RWPE1 (cell line): ENCODE measurements around the gene C11orf24.
A peak's percentile ranks its signal among the peaks of the same experiment; 100 is the strongest.

Experiments used
- CTCF ChIA-PET: fragments of 350-600 bp; sonication (Branson Sonifier 250); formaldehyde crosslinking; extraction: SDS; loops from one replicate; lab custom pipeline; 2021; lab: Yijun Ruan, JAX
- POLR2A ChIA-PET: fragments of 400-600 bp; formaldehyde crosslinking; extraction: SDS; loops from one replicate; lab custom pipeline; 2020; ENCODE audit warnings: antibody characterized with exemption; ENCODE audit not compliant: low non-redundant PET; lab: Yijun Ruan, JAX
- DNase-seq: peaks from one replicate; pipeline ENCODE4 v3.0.0; 2012; ENCODE audit warnings: low spot score
- H3K27ac ChIP-seq: fragments of 450-650 bp; 2 replicates; pipeline ENCODE4 v1.5.1; 2017
- CTCF ChIP-seq: fragments of 450-650 bp; conservative IDR thresholded peaks from 2 replicates; pipeline ENCODE4 v1.5.1; 2017; ENCODE audit warnings: low read depth, mild to moderate bottlenecking

C11orf24 gene

DNA sequence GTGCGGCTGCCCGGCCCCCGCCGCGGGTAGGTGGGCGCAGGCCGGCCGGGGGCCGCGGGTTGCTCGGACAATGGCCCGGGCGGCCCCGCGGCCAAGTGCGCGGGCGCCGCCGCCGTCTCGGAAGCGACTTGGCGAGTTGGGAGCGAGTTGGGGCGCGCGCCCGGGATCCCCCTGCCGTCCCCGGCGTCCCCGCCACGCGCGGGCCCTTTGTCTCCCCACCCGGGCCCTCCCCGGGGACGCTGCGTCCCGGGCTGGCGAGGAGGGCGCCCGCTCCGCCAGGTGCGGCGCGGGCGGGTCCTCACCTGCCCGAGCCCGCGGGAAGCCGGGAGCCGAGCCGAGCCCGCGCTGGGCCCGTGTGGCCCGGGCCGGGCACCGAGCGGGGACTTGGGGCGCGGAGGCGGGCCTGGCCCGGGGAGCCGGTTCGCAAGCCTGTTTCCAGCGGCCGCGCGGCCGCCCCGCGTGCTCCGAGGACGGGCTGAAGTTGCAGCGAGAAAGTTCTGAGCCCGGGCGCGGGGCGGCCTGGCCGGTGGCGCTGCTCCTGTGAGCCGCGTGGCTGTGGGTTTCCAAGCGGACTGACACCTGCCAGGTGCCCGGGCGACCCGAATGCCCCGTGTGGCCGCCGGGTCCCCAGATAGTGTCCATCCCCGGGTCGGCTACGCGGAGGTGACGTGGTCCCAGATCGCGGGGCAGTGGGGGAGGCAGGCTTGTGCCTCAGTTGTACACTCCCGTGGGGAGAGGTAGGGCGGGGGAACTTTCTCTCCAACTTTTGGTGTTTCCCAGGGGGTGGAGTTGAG lies 41.2 kb upstream of the C11orf24 start:
- H3K27ac ChIP-seq: peak overlapping the region; percentile 93
- TF ChIP-seq CTCF: no peak
- DNase-seq: peak; percentile 31
- POLR2A ChIA-PET: no interaction called here
- CTCF ChIA-PET: interaction anchor here (0.9 kb wide), 1 partner anchor 16 kb away, joined by 4 read pairs; no protein-coding TSS in a partner anchor

- H3K27ac ChIP-seq: peak within 1 kb of the TSS; percentile 93
- CTCF ChIA-PET: interaction anchor here (0.9 kb wide), 1 partner anchor 15 kb away, joined by 4 read pairs; no protein-coding TSS in a partner anchor
- TF ChIP-seq CTCF: no peak
- POLR2A ChIA-PET: no interaction called here
- DNase-seq: peak; percentile 48
Measured at GRCh38 chr11:68312117-68312779, 40.5 kb upstream of the C11orf24 start, which contains the start of gene LRP5. TSS of gene LRP5 (plus strand) at chr11:68312591. CDS start at chr11:68312715, 124 bp downstream.

- ChIA-PET POLR2A (no interaction called here), CTCF (interaction anchor here (0.8 to 0.9 kb wide), 2 partner anchors 13 to 14 kb away, joined by 3 to 4 read pairs; no protein-coding TSS in a partner anchor)
- peak overlapping the region; percentile 93 for H3K27ac ChIP-seq
- no peak for DNase-seq
- TF ChIP-seq CTCF: no peak
Measured at GRCh38 chr11:68311160-68312116, 39.7 kb upstream of the C11orf24 start.

GRCh38 chr11:68309621-68310185 lies 37.9 kb upstream of the C11orf24 start:
- ChIA-PET POLR2A (no interaction called here), CTCF (no interaction called here)
- no peak for TF ChIP-seq CTCF
- H3K27ac ChIP-seq: peak overlapping the region; percentile 93
- no peak for DNase-seq

DNA sequence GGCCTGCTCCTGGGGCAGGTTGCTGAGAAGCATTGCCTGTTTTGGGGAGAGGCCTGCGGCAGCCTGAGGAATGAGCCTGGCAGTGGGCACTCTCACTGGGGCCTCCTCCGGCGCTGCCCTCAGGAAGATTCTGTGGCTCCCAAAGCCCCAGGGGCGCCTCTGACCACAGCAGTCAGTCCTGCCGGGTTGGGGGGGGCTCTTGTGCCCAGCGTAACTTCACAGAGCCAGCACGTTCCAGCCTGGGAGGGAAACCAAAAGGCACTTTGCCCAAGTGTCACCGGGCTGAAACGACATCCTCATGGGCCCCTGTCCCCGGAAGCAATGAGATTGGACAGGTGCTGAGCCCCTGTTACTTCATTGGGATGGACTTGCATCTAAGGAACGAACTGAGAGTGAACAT lies 36.3 kb upstream of the C11orf24 start:
- POLR2A ChIA-PET: no interaction called here
- DNase-seq: no peak
- CTCF ChIA-PET: no interaction called here
- 0 out of 2 replicates have a peak overlapping the region, but pooled peaks have one; percentile 15 for H3K27ac ChIP-seq
- no peak for TF ChIP-seq CTCF
